Upper lobe of left lung (tissue), 6 donors: Measurements from ENCODE around the gene LRRC3. TPM values are rescaled to one million over a fixed set of nuclear protein-coding genes. Genes with fewer than 3 reads are reported as not detected.

Experiments used
- ATAC-seq, 2 donors: fragments of 200-7000 bp; cut with Tn5 transposase; one replicate each; pipeline ENCODE4 v1.9.1; 2022; ENCODE audit warnings: mild to moderate bottlenecking in 2 of 2, moderate library complexity in 2 of 2; ENCODE audit not compliant: low FRiP score in 2 of 2
- DNase-seq, 2 donors: peaks; one replicate each; pipeline ENCODE4 v3.0.0-alpha.2; 2019 to 2020
- H3K27ac ChIP-seq, 4 donors: fragments of 200-600 bp; sonication (generic); one replicate each; pipeline ENCODE4 v1.5.1; 2016 to 2019
- H3K27me3 ChIP-seq, 4 donors: fragments of 200-600 bp; sonication (generic); one replicate each; pipeline ENCODE4 v1.5.1; 2017 to 2019
- H3K36me3 ChIP-seq, 4 donors: fragments of 200-600 bp; sonication (generic); one replicate each; pipeline ENCODE4 v1.5.1; 2016 to 2019
- H3K4me1 ChIP-seq, 4 donors: fragments of 200-600 bp; sonication (generic); one replicate each; pipeline ENCODE4 v1.5.1; 2018 to 2019
- H3K4me3 ChIP-seq, 4 donors: fragments of 200-600 bp; sonication (generic); one replicate each; pipeline ENCODE4 v1.5.1; 2017 to 2019; ENCODE audit warnings: mild to moderate bottlenecking in 2 of 4, moderate library complexity in 1 of 4
- H3K9me3 ChIP-seq, 4 donors: fragments of 200-600 bp; sonication (generic); one replicate each; pipeline ENCODE4 v1.5.1; 2018 to 2019
- CTCF ChIP-seq, 6 experiments: fragments of 450-650 bp in 4 of 6; fragments of 200-600 bp in 2 of 6; sonication (generic) in 2 of 6; IDR thresholded peaks; one replicate each; pipeline ENCODE4 v1.5.1; 2016 to 2019; ENCODE audit warnings: antibody characterized with exemption in 6 of 6
- EP300 ChIP-seq, 4 donors: sonication (generic); formaldehyde crosslinking; IDR thresholded peaks; one replicate each; pipeline ENCODE4 v1.5.1; 2017; ENCODE audit warnings: antibody characterized with exemption in 4 of 4, control low read depth in 2 of 4
- POLR2A ChIP-seq, 4 donors: fragments of 450-650 bp; IDR thresholded peaks; one replicate each; pipeline ENCODE4 v1.5.1; 2016 to 2017; ENCODE audit warnings: antibody characterized with exemption in 4 of 4, mild to moderate bottlenecking in 2 of 4
- POLR2AphosphoS5 ChIP-seq, 2 donors: sonication (generic); formaldehyde crosslinking; IDR thresholded peaks; one replicate each; pipeline ENCODE4 v1.5.1; 2017; ENCODE audit warnings: antibody characterized with exemption in 2 of 2
- WGBS, 2 donors: methylation state at CpG; one replicate each; pipeline ENCODE4 v1.1.5; 2017 to 2018; 5-methylcytosine and 5-hydroxymethylcytosine counted together
- total RNA-seq, 6 donors: library from RNA; depleted of rRNA in 4 of 6; stranded (reverse); fragments of >200 nt in 4 of 6; gene quantifications; one replicate each; pipeline versions ENCODE4 v1.1.0 to v1.2.1, GENCODE V29; 2016 to 2021
- donor health status: DM: no; HTN: no; CAD: no; lungs with moderate emphysema.
- donor health status: DM: no; HTN: yes; CAD: no; lungs with severe emphysema.

The LRRC3 gene
- total RNA-seq, 6 donors from 2014 or later = 3.1 to 11.5 (median 4.6) TPM

- 87 to 91% methylated on average over 15 of the region's 15 CpGs for WGBS, 2 donors
- no peak for ATAC-seq
- no peaks in the 10 kb centered on the region for H3K9me3 ChIP-seq
- no peak overlapping the region for H3K4me3 ChIP-seq
- DNase-seq = no peak
- no peaks in the 10 kb centered on the region for H3K4me1 ChIP-seq
- H3K27ac ChIP-seq = no peak overlapping the region
- H3K36me3 ChIP-seq = peaks cover 0 to 9% (median 0%) of the 10 kb centered on the region in 4 donors
- TF ChIP-seq POLR2AphosphoS5 (IDR thresholded peaks at IDR 0.05) = no peak
- TF ChIP-seq POLR2A (IDR thresholded peaks at IDR 0.05) = no peak
- no peak for TF ChIP-seq EP300 (IDR thresholded peaks at IDR 0.05)
- no peak for TF ChIP-seq CTCF (IDR thresholded peaks at IDR 0.05)
- H3K27me3 ChIP-seq = no peaks in the 10 kb centered on the region
Measured at GRCh38 chr21:44408226-44408625, 47.1 kb upstream of the LRRC3 start.

DNA sequence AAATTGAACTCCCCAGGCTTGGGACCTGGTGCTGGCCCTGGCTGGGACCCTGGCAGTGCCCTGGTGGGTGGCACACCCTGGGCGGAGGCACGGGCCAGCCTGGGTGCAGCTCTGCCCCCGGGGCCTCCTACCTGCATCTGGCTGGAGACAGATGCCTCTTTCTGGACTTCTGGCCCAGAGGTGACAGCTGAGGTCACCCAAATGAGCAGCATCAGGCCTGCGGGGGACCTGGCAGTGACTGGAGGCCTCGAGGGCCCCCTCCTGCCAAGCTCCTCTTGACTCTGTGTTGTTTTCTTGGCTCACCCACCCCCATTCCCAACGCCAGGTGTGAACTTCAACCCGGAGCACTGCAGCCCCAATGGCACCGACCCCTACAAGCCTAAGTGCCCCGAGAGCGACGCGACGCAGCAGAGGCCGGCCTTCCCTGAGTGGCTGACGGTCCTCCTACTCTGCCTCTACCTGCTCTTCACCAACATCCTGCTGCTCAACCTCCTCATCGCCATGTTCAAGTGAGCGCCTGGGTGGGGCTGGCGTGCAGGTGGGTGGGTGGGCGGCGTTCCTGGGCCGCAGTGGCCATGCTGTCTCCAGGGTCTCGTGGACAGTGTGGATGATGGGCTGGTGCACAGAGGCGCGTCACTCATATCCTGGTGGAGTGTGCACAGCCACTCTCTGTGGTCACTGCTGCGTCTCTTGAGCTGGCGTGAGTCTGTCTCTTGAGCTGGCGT lies 41.6 kb upstream of the LRRC3 start:
- Histone ChIP-seq H3K27me3 (no peaks in the 10 kb centered on the region), H3K36me3 (peaks cover 0 to 14% (median 0%) of the 10 kb centered on the region in 4 donors), H3K9me3 (no peaks in the 10 kb centered on the region), H3K4me1 (no peaks in the 10 kb centered on the region), H3K27ac (no peak overlapping the region), H3K4me3 (no peak overlapping the region)
- DNase-seq (peak in 1 of 2 donors; percentile 57), ATAC-seq (peak in 1 of 2 donors; percentile 49)
- 89 to 91% methylated on average over 7 to 25 of the region's 27 CpGs for WGBS, 2 donors
- TF ChIP-seq POLR2AphosphoS5 (IDR thresholded peaks at IDR 0.05) (no peak), POLR2A (IDR thresholded peaks at IDR 0.05) (no peak), CTCF (IDR thresholded peaks at IDR 0.05) (no peak), EP300 (IDR thresholded peaks at IDR 0.05) (no peak)

GRCh38 chr21:44414291-44415072 lies 40.8 kb upstream of the LRRC3 start:
- H3K36me3 ChIP-seq = peaks cover 0 to 15% (median 1%) of the 10 kb centered on the region in 4 donors
- TF ChIP-seq CTCF (IDR thresholded peaks at IDR 0.05) = no peak
- no peak for TF ChIP-seq POLR2A (IDR thresholded peaks at IDR 0.05)
- TF ChIP-seq POLR2AphosphoS5 (IDR thresholded peaks at IDR 0.05) = no peak
- no peak for TF ChIP-seq EP300 (IDR thresholded peaks at IDR 0.05)
- H3K27ac ChIP-seq = no peak overlapping the region
- DNase-seq = peak in 1 of 2 donors; percentile 50
- H3K4me1 ChIP-seq = no peaks in the 10 kb centered on the region
- H3K9me3 ChIP-seq = no peaks in the 10 kb centered on the region
- no peak overlapping the region for H3K4me3 ChIP-seq
- 87% methylated on average over 15 to 28 of the region's 30 CpGs for WGBS, 2 donors
- H3K27me3 ChIP-seq = no peaks in the 10 kb centered on the region
- ATAC-seq = no peak

GRCh38 chr21:44415073-44416025 lies 40.0 kb upstream of the LRRC3 start:
- Histone ChIP-seq H3K36me3 (peaks cover 0 to 15% (median 1%) of the 10 kb centered on the region in 4 donors), H3K27me3 (no peaks in the 10 kb centered on the region), H3K9me3 (no peaks in the 10 kb centered on the region), H3K4me1 (no peaks in the 10 kb centered on the region), H3K27ac (no peak overlapping the region), H3K4me3 (no peak overlapping the region)
- 55 to 68% methylated on average over 21 to 24 of the region's 24 CpGs for WGBS, 2 donors
- DNase-seq = no peak
- no peak for TF ChIP-seq CTCF (IDR thresholded peaks at IDR 0.05)
- TF ChIP-seq POLR2AphosphoS5 (IDR thresholded peaks at IDR 0.05) = no peak
- no peak for TF ChIP-seq POLR2A (IDR thresholded peaks at IDR 0.05)
- TF ChIP-seq EP300 (IDR thresholded peaks at IDR 0.05) = no peak
- no peak for ATAC-seq
